ENCODE measurements around the gene AUH.

Gene AUH

DNA sequence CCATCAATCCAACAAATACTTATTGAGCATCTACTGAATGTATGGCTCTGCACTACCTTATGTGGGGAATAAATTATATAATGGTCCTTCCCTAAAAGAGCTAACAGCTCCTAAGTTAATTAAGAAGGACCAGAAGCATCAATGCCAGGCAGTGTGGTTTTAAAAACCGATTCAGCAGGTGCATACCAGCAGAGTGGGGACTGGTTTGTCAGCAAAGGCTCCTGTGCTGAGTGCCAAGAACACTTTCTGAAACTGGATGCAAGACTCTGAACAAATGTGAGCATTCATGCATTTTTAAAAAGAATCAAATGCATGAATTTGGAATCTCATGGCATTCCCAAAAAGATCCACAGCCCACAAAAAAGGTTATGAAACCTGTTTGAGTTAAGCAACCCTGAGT lies 142.2 kb downstream of the AUH start:
- Histone ChIP-seq H3K9ac (ENCODE audit: low read depth, low read length) (no peak overlapping the region), H3K4me1 (ENCODE audit: insufficient read depth, low read length) (peaks cover 11% of the 10 kb centered on the region), H3K36me3 (ENCODE audit: insufficient read depth, low read length) (no peaks in the 10 kb centered on the region), H3K9me3 (ENCODE audit: control insufficient read depth, insufficient read depth, low read length) (no peaks in the 10 kb centered on the region)

DNA sequence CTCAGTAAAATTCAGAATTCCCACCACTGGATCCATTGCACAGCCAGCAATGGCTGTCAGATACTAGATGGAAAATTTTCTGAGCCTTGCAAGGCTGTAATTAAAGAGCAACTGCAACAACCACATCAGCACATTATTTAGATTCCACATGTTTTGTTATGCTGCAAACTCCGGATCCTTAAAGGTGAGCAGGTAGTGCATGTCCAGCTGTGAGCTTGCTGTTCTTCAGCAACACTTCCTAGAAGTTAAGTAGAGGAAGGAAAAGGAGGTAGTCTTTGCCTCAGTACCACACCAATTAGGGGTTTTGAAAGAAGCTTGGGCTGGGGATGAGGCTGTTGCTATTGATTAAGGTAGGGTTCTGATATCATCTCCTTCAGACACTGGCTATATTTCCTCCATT lies 144.3 kb downstream of the AUH start:
- no peaks in the 10 kb centered on the region for H3K9me3 ChIP-seq (ENCODE audit: control insufficient read depth, insufficient read depth, low read length)
- no peak overlapping the region for H3K9ac ChIP-seq (ENCODE audit: low read depth, low read length)
- H3K36me3 ChIP-seq (ENCODE audit: insufficient read depth, low read length): no peaks in the 10 kb centered on the region
- peaks cover 11% of the 10 kb centered on the region for H3K4me1 ChIP-seq (ENCODE audit: insufficient read depth, low read length)

DNA sequence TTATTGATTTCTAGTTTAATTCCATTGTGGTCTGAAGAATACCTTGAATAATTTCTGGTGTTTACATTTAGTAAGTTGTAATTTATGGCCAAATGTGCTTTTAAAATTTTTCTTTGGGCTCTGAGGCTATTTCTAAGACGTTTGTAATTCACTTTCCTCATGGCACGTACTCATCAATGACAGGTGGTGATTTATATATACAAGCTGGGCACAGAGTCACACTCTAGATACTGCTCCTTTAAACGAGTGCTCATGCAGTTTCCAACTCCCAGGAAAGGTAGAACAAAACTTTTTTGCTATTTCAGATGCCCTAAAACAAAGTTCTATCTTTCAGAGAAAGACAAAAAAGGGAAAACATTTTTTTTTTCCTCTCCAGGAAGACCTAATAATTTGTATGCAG lies 146.9 kb downstream of the AUH start:
- Histone ChIP-seq H3K36me3 (ENCODE audit: insufficient read depth, low read length) (no peaks in the 10 kb centered on the region), H3K4me1 (ENCODE audit: insufficient read depth, low read length) (peaks cover 11% of the 10 kb centered on the region), H3K9ac (ENCODE audit: low read depth, low read length) (no peak overlapping the region), H3K9me3 (ENCODE audit: control insufficient read depth, insufficient read depth, low read length) (no peaks in the 10 kb centered on the region)

DNA sequence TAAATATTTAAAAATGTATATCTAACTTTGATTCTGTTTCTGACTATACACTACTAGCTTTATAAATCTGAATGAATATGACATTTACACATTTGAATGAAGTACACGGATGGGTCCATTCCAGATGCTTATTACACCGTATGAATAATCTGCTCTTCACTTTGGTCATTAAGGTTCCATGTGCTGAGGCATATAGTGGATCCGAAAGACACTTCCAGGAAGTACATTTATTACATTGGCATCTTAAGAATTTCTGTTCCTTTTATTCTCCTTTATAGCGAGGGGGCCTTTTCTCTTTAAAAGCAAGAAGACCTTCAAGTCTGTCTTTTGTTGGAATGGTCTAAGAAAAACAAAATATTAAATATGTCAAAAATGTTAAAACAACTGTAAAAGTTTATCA lies 147.6 kb downstream of the AUH start:
- Histone ChIP-seq H3K9ac (ENCODE audit: low read depth, low read length) (no peak overlapping the region), H3K4me1 (ENCODE audit: insufficient read depth, low read length) (peaks cover 11% of the 10 kb centered on the region), H3K36me3 (ENCODE audit: insufficient read depth, low read length) (no peaks in the 10 kb centered on the region), H3K9me3 (ENCODE audit: control insufficient read depth, insufficient read depth, low read length) (no peaks in the 10 kb centered on the region)

DNA sequence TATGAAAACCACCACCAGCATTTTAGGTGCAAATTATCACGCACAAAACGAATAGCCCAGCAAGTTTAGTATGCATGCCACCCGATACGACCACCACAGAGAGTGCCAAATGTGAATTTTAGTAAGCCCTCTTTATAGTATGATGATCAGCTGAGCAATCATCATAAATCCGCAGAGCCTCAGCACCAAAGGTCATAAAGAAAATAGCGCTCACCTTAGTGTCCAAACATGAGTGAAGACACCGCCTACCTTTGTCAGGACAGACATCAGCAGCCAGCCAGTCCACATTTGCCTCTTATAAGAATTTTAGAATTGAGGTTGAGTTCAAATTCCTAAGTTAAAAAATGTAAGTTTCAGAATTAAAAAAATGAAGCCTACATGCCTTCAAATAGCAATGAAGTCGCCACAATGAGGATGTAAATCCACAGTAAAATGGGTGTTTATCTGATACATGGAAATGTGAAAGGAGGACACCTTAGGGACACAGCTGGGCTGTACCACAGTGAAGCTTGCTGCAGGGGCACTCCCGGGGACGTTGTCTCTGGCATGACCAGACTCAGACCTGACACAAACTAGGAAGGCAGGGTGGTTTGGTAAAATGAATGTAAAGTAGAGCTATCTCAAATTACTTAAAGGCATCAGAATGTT lies 149.0 kb downstream of the AUH start:
- peaks cover 10% of the 10 kb centered on the region for H3K4me1 ChIP-seq (ENCODE audit: insufficient read depth, low read length)
- no peak overlapping the region for H3K9ac ChIP-seq (ENCODE audit: low read depth, low read length)
- H3K36me3 ChIP-seq (ENCODE audit: insufficient read depth, low read length): no peaks in the 10 kb centered on the region
- no peaks in the 10 kb centered on the region for H3K9me3 ChIP-seq (ENCODE audit: control insufficient read depth, insufficient read depth, low read length)

DNA sequence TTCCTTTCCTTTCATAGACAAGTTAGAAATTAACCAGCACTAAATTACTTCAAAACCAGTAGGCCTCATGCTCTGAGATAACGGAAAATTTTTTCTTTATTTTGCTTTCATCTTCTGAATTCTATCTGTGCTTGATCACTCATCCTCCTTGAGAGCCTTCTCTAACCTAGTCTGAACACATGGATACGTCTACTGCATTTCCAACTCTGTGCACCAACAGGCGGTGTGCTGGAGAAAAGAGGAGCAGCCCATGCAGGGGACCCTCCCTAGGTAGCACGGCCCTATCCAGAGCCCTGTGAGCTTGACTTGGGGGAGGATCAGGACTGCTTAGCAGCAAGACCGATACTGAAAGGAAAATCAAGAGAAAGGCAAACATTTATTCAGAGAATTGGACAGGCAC lies 149.8 kb downstream of the AUH start:
- Histone ChIP-seq H3K4me1 (ENCODE audit: insufficient read depth, low read length) (peaks cover 2% of the 10 kb centered on the region; the same call in 1 of the 2 replicates), H3K9ac (ENCODE audit: low read depth, low read length) (no peak overlapping the region), H3K9me3 (ENCODE audit: control insufficient read depth, insufficient read depth, low read length) (no peaks in the 10 kb centered on the region), H3K36me3 (ENCODE audit: insufficient read depth, low read length) (no peaks in the 10 kb centered on the region)

DNA sequence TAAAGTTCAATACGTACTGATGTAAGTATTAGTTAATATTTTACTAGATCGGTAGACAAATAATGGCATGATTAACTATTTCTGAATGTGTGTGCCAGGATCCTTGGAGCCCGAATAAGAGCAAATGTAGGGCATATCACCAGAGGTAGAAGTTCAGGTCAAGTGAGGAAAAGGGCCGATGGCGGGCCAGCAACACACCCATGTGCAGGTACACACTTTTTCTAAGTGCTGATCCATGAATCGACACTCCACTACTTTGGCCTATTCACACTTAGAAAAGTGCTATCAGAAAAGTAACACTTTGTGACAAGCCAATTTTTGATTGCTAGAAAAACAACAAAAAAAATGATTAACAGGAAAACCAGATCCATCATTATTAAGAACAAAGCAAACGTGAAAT lies 150.3 kb downstream of the AUH start:
- Histone ChIP-seq H3K9me3 (ENCODE audit: control insufficient read depth, insufficient read depth, low read length) (no peaks in the 10 kb centered on the region), H3K9ac (ENCODE audit: low read depth, low read length) (no peak overlapping the region), H3K4me1 (ENCODE audit: insufficient read depth, low read length) (no peaks in the 10 kb centered on the region), H3K36me3 (ENCODE audit: insufficient read depth, low read length) (no peaks in the 10 kb centered on the region)

DNA sequence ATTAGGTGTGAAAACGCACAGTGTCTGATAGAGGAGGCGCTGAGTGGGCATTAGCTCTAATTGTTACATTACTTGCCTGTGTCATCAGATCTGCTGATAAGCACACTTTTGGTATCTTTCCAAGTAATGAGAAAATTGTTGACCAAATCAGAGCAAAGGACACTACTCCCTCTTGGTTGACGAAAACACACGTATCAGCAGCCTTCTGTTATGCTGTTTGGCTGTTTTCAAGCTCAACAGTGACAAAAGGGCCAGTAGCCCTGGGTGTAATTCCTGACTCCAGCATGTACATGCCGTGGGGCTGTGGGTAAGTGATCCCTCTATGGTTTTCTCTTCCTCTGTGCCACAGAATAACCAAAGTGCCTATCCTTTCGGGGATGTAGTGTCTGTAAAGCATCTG lies 151.4 kb downstream of the AUH start:
- H3K36me3 ChIP-seq (ENCODE audit: insufficient read depth, low read length): no peaks in the 10 kb centered on the region
- no peaks in the 10 kb centered on the region for H3K9me3 ChIP-seq (ENCODE audit: control insufficient read depth, insufficient read depth, low read length)
- no peaks in the 10 kb centered on the region for H3K4me1 ChIP-seq (ENCODE audit: insufficient read depth, low read length)
- H3K9ac ChIP-seq (ENCODE audit: low read depth, low read length): no peak overlapping the region

DNA sequence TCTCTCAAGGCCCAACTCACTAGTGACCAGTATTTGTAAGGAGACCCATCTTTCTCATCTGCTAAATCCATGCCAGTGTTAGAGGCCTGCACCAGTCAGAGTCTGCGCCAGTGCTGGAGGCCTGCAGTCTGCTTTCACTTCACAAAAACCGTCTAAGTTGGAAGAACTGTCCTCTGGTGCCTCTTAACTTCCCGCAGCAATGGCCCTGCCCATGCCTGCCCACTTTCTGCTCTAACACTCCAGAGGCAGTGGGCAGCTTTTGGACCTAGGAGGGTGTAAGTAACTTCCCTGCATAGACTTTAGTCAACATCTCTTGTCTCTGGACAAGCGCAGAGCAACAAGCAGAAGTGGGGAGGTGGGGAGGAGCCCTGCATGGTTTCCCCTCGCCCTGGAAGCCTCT lies 152.9 kb downstream of the AUH start:
- Histone ChIP-seq H3K4me1 (ENCODE audit: insufficient read depth, low read length) (no peaks in the 10 kb centered on the region), H3K9ac (ENCODE audit: low read depth, low read length) (no peak overlapping the region), H3K36me3 (ENCODE audit: insufficient read depth, low read length) (no peaks in the 10 kb centered on the region), H3K9me3 (ENCODE audit: control insufficient read depth, insufficient read depth, low read length) (no peaks in the 10 kb centered on the region)

DNA sequence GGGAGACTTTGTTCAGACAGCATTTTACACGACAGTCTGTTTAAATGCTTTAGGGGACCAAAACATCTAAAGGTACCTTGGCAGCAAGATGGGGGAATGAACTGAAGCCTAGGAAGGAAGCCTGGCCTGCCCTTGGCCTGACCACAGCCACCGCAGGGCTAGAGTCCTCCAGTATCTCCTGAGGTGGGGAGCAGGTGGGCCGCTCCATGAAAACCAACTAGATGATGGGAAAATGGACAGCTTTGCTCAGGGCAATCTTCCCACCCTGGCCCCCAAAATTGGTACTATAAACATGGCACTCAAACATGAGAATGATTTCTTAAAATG lies 153.3 kb downstream of the AUH start:
- Histone ChIP-seq H3K9ac (ENCODE audit: low read depth, low read length) (no peak overlapping the region), H3K4me1 (ENCODE audit: insufficient read depth, low read length) (no peaks in the 10 kb centered on the region), H3K36me3 (ENCODE audit: insufficient read depth, low read length) (no peaks in the 10 kb centered on the region), H3K9me3 (ENCODE audit: control insufficient read depth, insufficient read depth, low read length) (no peaks in the 10 kb centered on the region)

DNA sequence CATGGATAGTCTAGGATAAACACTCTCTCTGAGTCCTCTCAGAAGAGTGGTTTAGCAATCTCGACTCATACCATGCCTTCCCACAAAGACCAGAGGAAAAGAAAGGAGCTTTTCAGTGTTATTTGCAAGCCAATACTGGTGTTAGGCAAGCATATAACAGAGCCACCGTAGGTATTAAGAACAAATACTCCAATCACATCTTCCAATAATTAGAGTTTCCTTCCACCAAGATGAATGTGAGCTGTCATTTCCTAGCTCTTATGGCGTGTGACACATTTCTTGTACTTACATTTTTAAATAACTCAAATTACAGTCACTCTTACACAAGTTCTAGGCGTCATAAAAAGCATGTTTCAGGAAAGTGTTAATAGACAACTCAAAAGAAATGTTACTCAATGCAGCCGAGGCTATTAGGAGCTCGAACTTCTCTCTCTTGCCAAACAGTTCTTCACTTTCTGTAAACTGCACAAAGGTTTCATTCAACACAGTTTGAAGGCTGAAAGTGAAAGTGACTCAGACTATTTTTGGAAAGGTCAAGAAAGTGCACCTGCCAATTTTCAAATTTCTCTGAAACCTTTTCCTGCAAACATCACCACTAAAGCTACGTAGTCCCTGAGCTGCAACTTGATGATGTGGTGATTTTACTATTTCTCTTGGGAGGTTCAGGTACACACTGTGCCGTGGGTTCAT lies 153.8 kb downstream of the AUH start:
- H3K9me3 ChIP-seq (ENCODE audit: control insufficient read depth, insufficient read depth, low read length): no peaks in the 10 kb centered on the region
- H3K36me3 ChIP-seq (ENCODE audit: insufficient read depth, low read length): no peaks in the 10 kb centered on the region
- no peaks in the 10 kb centered on the region for H3K4me1 ChIP-seq (ENCODE audit: insufficient read depth, low read length)
- no peak overlapping the region for H3K9ac ChIP-seq (ENCODE audit: low read depth, low read length)

DNA sequence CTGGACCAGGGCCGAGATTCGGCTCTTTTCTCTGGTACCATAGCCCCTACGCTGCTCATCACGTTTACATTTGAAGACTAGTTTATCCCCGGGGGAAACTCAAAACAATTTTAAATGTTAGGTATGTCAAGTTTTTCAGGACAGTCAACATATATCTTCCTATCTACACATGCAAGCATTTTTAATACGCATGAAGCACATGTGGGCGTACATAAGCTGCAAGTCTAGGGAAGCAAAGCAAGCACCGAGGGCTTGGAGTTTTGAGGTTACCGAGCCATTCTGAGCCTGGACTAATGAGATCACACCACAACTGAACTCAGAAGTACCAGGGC lies 154.4 kb downstream of the AUH start:
- Histone ChIP-seq H3K36me3 (ENCODE audit: insufficient read depth, low read length) (no peaks in the 10 kb centered on the region), H3K9me3 (ENCODE audit: control insufficient read depth, insufficient read depth, low read length) (no peaks in the 10 kb centered on the region; the same call in 1 of the 2 replicates), H3K4me1 (ENCODE audit: insufficient read depth, low read length) (no peaks in the 10 kb centered on the region), H3K9ac (ENCODE audit: low read depth, low read length) (no peak overlapping the region)

DNA sequence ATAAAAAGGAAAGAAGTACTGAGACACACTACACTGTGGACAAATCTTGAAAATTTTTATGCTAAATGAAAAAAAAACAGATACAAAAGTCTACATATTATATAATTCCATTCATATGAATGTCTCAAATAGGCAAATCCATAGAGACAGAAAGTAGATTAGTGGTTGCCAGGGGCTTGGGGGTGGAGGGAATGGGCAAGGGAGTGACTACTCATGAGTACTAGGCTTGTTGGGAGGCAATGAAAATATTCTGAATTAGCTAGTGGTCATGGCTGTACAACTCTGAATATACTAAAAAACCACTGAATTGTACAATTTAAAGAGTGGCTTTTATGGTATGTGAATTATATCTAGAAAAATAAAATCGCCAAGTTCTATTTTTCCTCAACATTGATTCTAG lies 154.9 kb downstream of the AUH start:
- Histone ChIP-seq H3K9ac (ENCODE audit: low read depth, low read length) (no peak overlapping the region), H3K4me1 (ENCODE audit: insufficient read depth, low read length) (no peaks in the 10 kb centered on the region), H3K9me3 (ENCODE audit: control insufficient read depth, insufficient read depth, low read length) (no peaks in the 10 kb centered on the region; the same call in 1 of the 2 replicates), H3K36me3 (ENCODE audit: insufficient read depth, low read length) (no peaks in the 10 kb centered on the region)

DNA sequence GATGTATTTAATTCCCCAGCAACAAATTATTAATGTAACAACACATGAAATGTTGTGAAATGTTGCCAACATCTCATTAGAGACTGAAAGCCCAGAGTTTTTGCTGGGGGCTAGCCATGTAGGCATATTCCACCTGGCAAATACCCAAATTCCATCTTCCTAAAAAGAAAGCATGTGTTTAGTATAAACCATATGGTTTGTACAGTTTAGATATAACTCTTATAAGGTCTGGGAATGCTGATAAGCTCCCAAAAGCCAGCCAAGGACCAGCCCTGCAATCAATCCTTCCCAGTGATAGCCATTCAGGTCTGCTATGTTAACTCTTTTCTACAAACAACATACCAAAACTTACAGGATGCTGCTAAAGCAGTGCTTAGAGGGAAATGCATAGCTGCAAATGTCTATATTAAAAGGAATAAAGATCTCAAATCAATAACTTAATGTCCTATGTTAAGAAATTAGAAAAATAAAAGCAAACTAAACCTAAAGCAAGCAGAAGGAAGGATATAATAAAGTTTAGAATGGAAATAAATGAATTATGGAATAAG lies 158.9 kb downstream of the AUH start:
- Histone ChIP-seq H3K36me3 (ENCODE audit: insufficient read depth, low read length) (no peaks in the 10 kb centered on the region), H3K4me1 (ENCODE audit: insufficient read depth, low read length) (peaks cover 3% of the 10 kb centered on the region; the same call in 1 of the 2 replicates), H3K9ac (ENCODE audit: low read depth, low read length) (no peak overlapping the region), H3K9me3 (ENCODE audit: control insufficient read depth, insufficient read depth, low read length) (no peaks in the 10 kb centered on the region; the same call in 1 of the 2 replicates)

DNA sequence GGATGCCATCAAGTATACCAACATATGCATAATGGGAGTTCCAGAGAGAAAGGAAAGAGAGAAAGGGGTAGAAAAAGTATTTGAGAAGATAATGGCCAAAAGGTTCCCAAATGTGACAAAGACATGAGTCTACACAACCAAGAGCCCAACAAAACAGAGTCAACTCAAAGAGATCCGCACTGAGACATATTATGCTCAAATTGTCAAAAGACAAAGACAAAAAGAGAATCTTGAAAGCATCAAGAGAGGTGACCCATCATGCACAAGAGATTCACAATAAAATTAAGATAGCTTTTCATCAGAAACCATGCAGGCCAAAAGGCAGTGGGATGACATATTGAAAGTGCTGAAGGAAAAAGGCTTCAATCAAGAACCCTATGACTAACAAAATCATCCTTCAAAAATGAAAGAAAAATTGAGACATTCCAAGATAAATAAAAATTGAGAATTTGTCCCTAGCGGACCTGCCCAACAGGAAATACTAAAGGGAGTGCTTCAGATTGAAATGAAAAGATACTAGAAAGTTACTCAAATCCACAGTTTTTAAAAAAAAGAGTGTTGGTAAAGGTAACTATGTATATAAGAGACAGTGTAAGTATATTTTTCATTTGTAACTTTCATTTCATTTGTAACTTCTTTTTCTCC lies 160.9 kb downstream of the AUH start:
- no peaks in the 10 kb centered on the region; the same call in 1 of the 2 replicates for H3K9me3 ChIP-seq (ENCODE audit: control insufficient read depth, insufficient read depth, low read length)
- no peaks in the 10 kb centered on the region for H3K36me3 ChIP-seq (ENCODE audit: insufficient read depth, low read length)
- H3K9ac ChIP-seq (ENCODE audit: low read depth, low read length): no peak overlapping the region
- H3K4me1 ChIP-seq (ENCODE audit: insufficient read depth, low read length): peaks cover 3% of the 10 kb centered on the region; the same call in 1 of the 2 replicates
